22Rv1 (cell line): ENCODE results near the gene FBN2.

Source experiments
- H3K27ac ChIP-seq: fragments of 450-650 bp; 2 replicates; pipeline ENCODE4 v1.5.1; 2017
- CTCF ChIP-seq: fragments of 450-650 bp; IDR thresholded peaks from 2 replicates; pipeline ENCODE4 v1.5.1; 2017; ENCODE audit warnings: mild to moderate bottlenecking
- ZFX ChIP-seq: fragments of 450-650 bp; IDR thresholded peaks from 2 replicates; pipeline ENCODE4 v1.6.1; 2017; ENCODE audit warnings: antibody characterized with exemption, borderline replicate concordance

Gene FBN2

GRCh38 chr5:128228008-128228407 is 310.0 kb downstream of the FBN2 start:
- H3K27ac ChIP-seq, result no peak overlapping the region

GRCh38 chr5:128225245-128226030 is 312.6 kb downstream of the FBN2 start:
- H3K27ac ChIP-seq, result no peak overlapping the region
- TF ChIP-seq CTCF (no peak), ZFX (no peak)

More at GRCh38 chr5:128228008-128228407, 310.0 kb downstream of the FBN2 start:
- TF ChIP-seq CTCF (no peak), ZFX (no peak)

GRCh38 chr5:128224336-128224735 is 313.7 kb downstream of the FBN2 start:
- TF ChIP-seq CTCF (no peak), ZFX (no peak)
- no peak overlapping the region for H3K27ac ChIP-seq

- no peak for TF ChIP-seq CTCF
- H3K27ac ChIP-seq, result no peak overlapping the region
Measured at GRCh38 chr5:128220841-128221240, 317.2 kb downstream of the FBN2 start.

- TF ChIP-seq ZFX (no peak), CTCF (no peak)
- H3K27ac ChIP-seq, result no peak overlapping the region
Measured at GRCh38 chr5:128216860-128217531, 321.0 kb downstream of the FBN2 start.

GRCh38 chr5:128216285-128216684 is 321.8 kb downstream of the FBN2 start:
- TF ChIP-seq CTCF (no peak), ZFX (no peak)
- H3K27ac ChIP-seq, result no peak overlapping the region

GRCh38 chr5:128213833-128214232 is 324.2 kb downstream of the FBN2 start:
- TF ChIP-seq ZFX, result no peak
- TF ChIP-seq CTCF, result no peak
- H3K27ac ChIP-seq, result no peak overlapping the region
